ENCODE data around the gene BLACAT1.

BLACAT1 gene

DNA sequence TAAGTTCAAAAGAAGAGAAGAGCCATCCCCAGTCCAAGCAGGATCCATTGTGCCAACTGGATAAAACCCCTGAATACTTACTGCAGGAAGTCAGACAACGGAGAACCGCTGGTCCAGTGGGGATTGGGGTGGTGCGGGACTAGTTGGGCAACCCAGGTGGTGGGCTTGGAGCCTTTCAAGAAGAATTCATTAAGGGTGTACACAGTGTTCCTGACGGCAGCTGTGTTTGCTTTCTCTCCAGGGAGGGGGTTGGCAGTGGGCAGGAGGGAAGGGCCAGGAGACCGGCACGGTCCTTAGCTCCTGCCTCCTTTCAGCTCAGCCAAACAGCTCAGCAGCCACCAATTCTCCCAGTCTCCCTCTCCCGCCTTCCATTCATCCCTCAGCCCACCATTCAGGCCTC lies 41.5 kb upstream of the BLACAT1 start:
- no peak for ATAC-seq
- no peak for TF ChIP-seq PPARA (CRISPR knock-in tag; IDR thresholded peaks at IDR 0.05; ENCODE audit: borderline replicate concordance)
- no peak for TF ChIP-seq OSR1 (CRISPR knock-in tag; IDR thresholded peaks at IDR 0.05)
- no peak for TF ChIP-seq ESRRG (CRISPR knock-in tag; IDR thresholded peaks at IDR 0.05)
- TF ChIP-seq ZC3H10 (CRISPR knock-in tag; IDR thresholded peaks at IDR 0.05) = no peak
- no peak for TF ChIP-seq ZFP3 (CRISPR knock-in tag; IDR thresholded peaks at IDR 0.05)
- TF ChIP-seq, protein P1, sequence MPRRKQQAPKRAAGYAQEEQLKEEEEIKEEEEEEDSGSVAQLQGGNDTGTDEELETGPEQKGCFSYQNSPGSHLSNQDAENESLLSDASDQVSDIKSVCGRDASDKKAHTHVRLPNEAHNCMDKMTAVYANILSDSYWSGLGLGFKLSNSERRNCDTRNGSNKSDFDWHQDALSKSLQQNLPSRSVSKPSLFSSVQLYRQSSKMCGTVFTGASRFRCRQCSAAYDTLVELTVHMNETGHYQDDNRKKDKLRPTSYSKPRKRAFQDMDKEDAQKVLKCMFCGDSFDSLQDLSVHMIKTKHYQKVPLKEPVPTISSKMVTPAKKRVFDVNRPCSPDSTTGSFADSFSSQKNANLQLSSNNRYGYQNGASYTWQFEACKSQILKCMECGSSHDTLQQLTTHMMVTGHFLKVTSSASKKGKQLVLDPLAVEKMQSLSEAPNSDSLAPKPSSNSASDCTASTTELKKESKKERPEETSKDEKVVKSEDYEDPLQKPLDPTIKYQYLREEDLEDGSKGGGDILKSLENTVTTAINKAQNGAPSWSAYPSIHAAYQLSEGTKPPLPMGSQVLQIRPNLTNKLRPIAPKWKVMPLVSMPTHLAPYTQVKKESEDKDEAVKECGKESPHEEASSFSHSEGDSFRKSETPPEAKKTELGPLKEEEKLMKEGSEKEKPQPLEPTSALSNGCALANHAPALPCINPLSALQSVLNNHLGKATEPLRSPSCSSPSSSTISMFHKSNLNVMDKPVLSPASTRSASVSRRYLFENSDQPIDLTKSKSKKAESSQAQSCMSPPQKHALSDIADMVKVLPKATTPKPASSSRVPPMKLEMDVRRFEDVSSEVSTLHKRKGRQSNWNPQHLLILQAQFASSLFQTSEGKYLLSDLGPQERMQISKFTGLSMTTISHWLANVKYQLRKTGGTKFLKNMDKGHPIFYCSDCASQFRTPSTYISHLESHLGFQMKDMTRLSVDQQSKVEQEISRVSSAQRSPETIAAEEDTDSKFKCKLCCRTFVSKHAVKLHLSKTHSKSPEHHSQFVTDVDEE (CRISPR knock-in tag; IDR thresholded peaks at IDR 0.05) = no peak

DNA sequence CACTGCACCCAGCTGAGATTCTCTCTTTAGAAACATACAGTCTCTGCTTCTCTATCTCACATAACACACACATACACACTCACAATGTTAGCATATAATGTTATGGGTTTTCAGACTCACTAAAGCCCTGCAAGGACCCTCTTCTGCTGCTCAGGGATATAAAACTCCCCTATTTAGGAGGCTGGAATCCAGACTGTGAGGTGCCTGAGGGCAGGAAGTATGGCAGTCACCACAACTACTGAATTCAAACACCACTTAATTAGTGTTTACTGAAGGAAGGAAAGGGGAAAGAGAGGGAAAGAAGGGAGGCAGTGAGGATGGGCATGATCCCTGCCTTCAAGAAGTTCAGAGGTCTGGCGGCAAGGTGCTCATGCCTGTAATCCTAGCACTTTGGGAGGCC lies 40.8 kb upstream of the BLACAT1 start:
- TF ChIP-seq ESRRG (CRISPR knock-in tag; IDR thresholded peaks at IDR 0.05) = no peak

GRCh38 chr1:205495237-205495823 lies 39.5 kb upstream of the BLACAT1 start:
- TF ChIP-seq ESRRG (CRISPR knock-in tag; IDR thresholded peaks at IDR 0.05) = no peak
- no peak for ATAC-seq

More for the DNA sequence above, 40.8 kb upstream of the BLACAT1 start:
- no peak for ATAC-seq

DNA sequence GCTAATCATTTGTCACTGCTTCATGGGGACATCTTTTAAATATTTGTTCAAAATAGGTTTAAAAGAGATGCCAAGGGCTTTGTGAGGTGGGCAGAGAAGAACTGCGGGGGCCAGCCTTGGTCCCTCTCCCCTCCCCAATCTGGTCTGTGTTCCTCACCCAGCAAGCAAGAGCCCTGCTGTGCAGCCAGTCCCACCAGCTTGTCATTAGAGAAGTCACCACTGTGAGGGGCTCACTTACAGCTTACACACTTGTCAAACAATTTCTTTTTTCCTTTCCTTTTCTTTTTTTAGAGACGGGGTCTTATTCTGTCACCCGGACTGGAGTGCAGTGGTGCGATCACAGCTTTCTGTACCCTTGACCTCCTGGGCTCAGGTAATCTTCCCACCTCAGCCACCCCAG lies 38.3 kb upstream of the BLACAT1 start:
- no peak for ATAC-seq
- TF ChIP-seq TOX (CRISPR knock-in tag; IDR thresholded peaks at IDR 0.05; ENCODE audit: borderline replicate concordance) (no peak), CREB5 (CRISPR knock-in tag; IDR thresholded peaks at IDR 0.05; ENCODE audit: low read depth) (no peak), ZNF8 (CRISPR knock-in tag; IDR thresholded peaks at IDR 0.05) (no peak), CSDC2 (CRISPR knock-in tag; IDR thresholded peaks at IDR 0.05) (no peak), RARB (CRISPR knock-in tag; IDR thresholded peaks at IDR 0.05) (no peak), BACH2 (CRISPR knock-in tag; IDR thresholded peaks at IDR 0.05; ENCODE audit: borderline replicate concordance) (no peak), ZNF70 (CRISPR knock-in tag; IDR thresholded peaks at IDR 0.05) (no peak), SNAI2 (CRISPR knock-in tag; IDR thresholded peaks at IDR 0.05) (no peak), ESRRG (CRISPR knock-in tag; IDR thresholded peaks at IDR 0.05) (no peak), ARNTL (CRISPR knock-in tag; IDR thresholded peaks at IDR 0.05; ENCODE audit: borderline replicate concordance, low read depth) (no peak), GLIS3 (CRISPR knock-in tag; IDR thresholded peaks at IDR 0.05) (no peak), ZNF565 (CRISPR knock-in tag; conservative IDR thresholded peaks at IDR 0.05; ENCODE audit: low read depth) (no peak), TCF4 (CRISPR knock-in tag; IDR thresholded peaks at IDR 0.05; ENCODE audit: borderline replicate concordance) (no peak), ZFP3 (CRISPR knock-in tag; IDR thresholded peaks at IDR 0.05) (no peak), ISL1 (CRISPR knock-in tag; IDR thresholded peaks at IDR 0.05) (no peak), ZC3H10 (CRISPR knock-in tag; IDR thresholded peaks at IDR 0.05) (no peak), OSR1 (CRISPR knock-in tag; IDR thresholded peaks at IDR 0.05) (no peak)
- TF ChIP-seq, protein P2, sequence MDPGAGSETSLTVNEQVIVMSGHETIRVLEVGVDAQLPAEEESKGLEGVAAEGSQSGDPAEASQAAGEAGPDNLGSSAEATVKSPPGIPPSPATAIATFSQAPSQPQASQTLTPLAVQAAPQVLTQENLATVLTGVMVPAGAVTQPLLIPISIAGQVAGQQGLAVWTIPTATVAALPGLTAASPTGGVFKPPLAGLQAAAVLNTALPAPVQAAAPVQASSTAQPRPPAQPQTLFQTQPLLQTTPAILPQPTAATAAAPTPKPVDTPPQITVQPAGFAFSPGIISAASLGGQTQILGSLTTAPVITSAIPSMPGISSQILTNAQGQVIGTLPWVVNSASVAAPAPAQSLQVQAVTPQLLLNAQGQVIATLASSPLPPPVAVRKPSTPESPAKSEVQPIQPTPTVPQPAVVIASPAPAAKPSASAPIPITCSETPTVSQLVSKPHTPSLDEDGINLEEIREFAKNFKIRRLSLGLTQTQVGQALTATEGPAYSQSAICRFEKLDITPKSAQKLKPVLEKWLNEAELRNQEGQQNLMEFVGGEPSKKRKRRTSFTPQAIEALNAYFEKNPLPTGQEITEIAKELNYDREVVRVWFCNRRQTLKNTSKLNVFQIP (CRISPR knock-in tag; IDR thresholded peaks at IDR 0.05; ENCODE audit: borderline replicate concordance, low read depth) = no peak
- TF ChIP-seq, protein P3, sequence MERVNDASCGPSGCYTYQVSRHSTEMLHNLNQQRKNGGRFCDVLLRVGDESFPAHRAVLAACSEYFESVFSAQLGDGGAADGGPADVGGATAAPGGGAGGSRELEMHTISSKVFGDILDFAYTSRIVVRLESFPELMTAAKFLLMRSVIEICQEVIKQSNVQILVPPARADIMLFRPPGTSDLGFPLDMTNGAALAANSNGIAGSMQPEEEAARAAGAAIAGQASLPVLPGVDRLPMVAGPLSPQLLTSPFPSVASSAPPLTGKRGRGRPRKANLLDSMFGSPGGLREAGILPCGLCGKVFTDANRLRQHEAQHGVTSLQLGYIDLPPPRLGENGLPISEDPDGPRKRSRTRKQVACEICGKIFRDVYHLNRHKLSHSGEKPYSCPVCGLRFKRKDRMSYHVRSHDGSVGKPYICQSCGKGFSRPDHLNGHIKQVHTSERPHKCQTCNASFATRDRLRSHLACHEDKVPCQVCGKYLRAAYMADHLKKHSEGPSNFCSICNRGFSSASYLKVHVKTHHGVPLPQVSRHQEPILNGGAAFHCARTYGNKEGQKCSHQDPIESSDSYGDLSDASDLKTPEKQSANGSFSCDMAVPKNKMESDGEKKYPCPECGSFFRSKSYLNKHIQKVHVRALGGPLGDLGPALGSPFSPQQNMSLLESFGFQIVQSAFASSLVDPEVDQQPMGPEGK (CRISPR knock-in tag; IDR thresholded peaks at IDR 0.05; ENCODE audit: borderline replicate concordance) = no peak
- TF ChIP-seq, protein P1 (CRISPR knock-in tag; IDR thresholded peaks at IDR 0.05) = no peak
